ENCODE measurements around the gene PGM5. TPM values are rescaled to one million over a fixed set of nuclear protein-coding genes. Genes with fewer than 3 reads are reported as not detected.
A peak's percentile ranks its signal among the peaks of the same experiment; 100 is the strongest.

PGM5 gene
- total RNA-seq, 4 donors from 2014 or later, result 13.3 to 44.0 (median 29.9) TPM

- no peak overlapping the region for H3K27ac ChIP-seq
- intact Hi-C loops (cut with DNase I; ENCODE audit: low total_unique reads), result no loop called here
- ATAC-seq (peak in 1 of 2 donors; percentile 39), DNase-seq (no peak)
- TF ChIP-seq POLR2A (IDR thresholded peaks at IDR 0.05), result no peak
- TF ChIP-seq CTCF (IDR thresholded peaks at IDR 0.05 in 4 of 5, conservative IDR thresholded peaks at IDR 0.05 in 1 of 5), result no peak
- no peaks in the 10 kb centered on the region for H3K4me1 ChIP-seq
- in situ Hi-C loops (cut with MboI; ENCODE audit: low sequenced_read_pairs in 4 of 4), result no loop called here
- no peaks in the 10 kb centered on the region for H3K9me3 ChIP-seq
- H3K4me3 ChIP-seq, result no peak overlapping the region
- H3K27me3 ChIP-seq, result no peaks in the 10 kb centered on the region
- H3K36me3 ChIP-seq, result no peaks in the 10 kb centered on the region
These were observed 165.7 kb downstream of the PGM5 start for GRCh38 chr9:68522131-68522530.

GRCh38 chr9:68522954-68523353 lies 166.5 kb downstream of the PGM5 start:
- no peak for ATAC-seq
- H3K27ac ChIP-seq, result no peak overlapping the region
- TF ChIP-seq CTCF (IDR thresholded peaks at IDR 0.05 in 4 of 5, conservative IDR thresholded peaks at IDR 0.05 in 1 of 5) (no peak), POLR2A (IDR thresholded peaks at IDR 0.05) (no peak)

GRCh38 chr9:68523367-68523936 lies 167.0 kb downstream of the PGM5 start:
- Histone ChIP-seq H3K36me3 (no peaks in the 10 kb centered on the region), H3K4me3 (no peak overlapping the region), H3K27me3 (no peaks in the 10 kb centered on the region), H3K27ac (no peak overlapping the region), H3K4me1 (no peaks in the 10 kb centered on the region), H3K9me3 (no peaks in the 10 kb centered on the region)
- intact Hi-C loops (cut with DNase I; ENCODE audit: low total_unique reads) (no loop called here), in situ Hi-C loops (cut with MboI; ENCODE audit: low sequenced_read_pairs in 4 of 4) (no loop called here)
- DNase-seq, result no peak
- no peak for ATAC-seq
- TF ChIP-seq POLR2A (IDR thresholded peaks at IDR 0.05) (no peak), CTCF (IDR thresholded peaks at IDR 0.05 in 4 of 5, conservative IDR thresholded peaks at IDR 0.05 in 1 of 5) (no peak)

More at GRCh38 chr9:68522954-68523353, 166.5 kb downstream of the PGM5 start:
- DNase-seq, result no peak
- in situ Hi-C loops (cut with MboI; ENCODE audit: low sequenced_read_pairs in 4 of 4) (no loop called here), intact Hi-C loops (cut with DNase I; ENCODE audit: low total_unique reads) (no loop called here)
- Histone ChIP-seq H3K27me3 (no peaks in the 10 kb centered on the region), H3K4me1 (no peaks in the 10 kb centered on the region), H3K9me3 (no peaks in the 10 kb centered on the region), H3K4me3 (no peak overlapping the region), H3K36me3 (no peaks in the 10 kb centered on the region)

GRCh38 chr9:68530618-68531017 lies 174.2 kb downstream of the PGM5 start:
- no peaks in the 10 kb centered on the region for H3K9me3 ChIP-seq
- DNase-seq (peak; percentile 72 to 86), ATAC-seq (peak; percentile 91 to 96)
- TF ChIP-seq CTCF (IDR thresholded peaks at IDR 0.05 in 4 of 5, conservative IDR thresholded peaks at IDR 0.05 in 1 of 5), result peak in 1 of 5 experiments; percentile 21
- TF ChIP-seq POLR2A (IDR thresholded peaks at IDR 0.05), result no peak
- peaks cover 12 to 19% of the 10 kb centered on the region in 2 donors for H3K4me1 ChIP-seq
- in situ Hi-C loops (cut with MboI; ENCODE audit: low sequenced_read_pairs in 4 of 4) (no loop called here), intact Hi-C loops (cut with DNase I; ENCODE audit: low total_unique reads) (no loop called here)
- no peaks in the 10 kb centered on the region for H3K36me3 ChIP-seq
- no peaks in the 10 kb centered on the region for H3K27me3 ChIP-seq
- H3K27ac ChIP-seq, result peak overlapping the region; percentile 64 to 80 (median 69)
- peak overlapping the region in 1 of 4 donors; percentile 7 for H3K4me3 ChIP-seq

GRCh38 chr9:68532131-68532530 lies 175.7 kb downstream of the PGM5 start:
- TF ChIP-seq POLR2A (IDR thresholded peaks at IDR 0.05), result no peak
- no peak for TF ChIP-seq CTCF (IDR thresholded peaks at IDR 0.05 in 4 of 5, conservative IDR thresholded peaks at IDR 0.05 in 1 of 5)
- H3K27ac ChIP-seq, result peak overlapping the region in 2 of 4 donors; percentile 2 to 46
- intact Hi-C loops (cut with DNase I; ENCODE audit: low total_unique reads), result no loop called here
- H3K4me1 ChIP-seq, result peaks cover 12 to 19% of the 10 kb centered on the region in 2 donors
- no peak for ATAC-seq
- no peak overlapping the region for H3K4me3 ChIP-seq
- no peaks in the 10 kb centered on the region for H3K9me3 ChIP-seq
- H3K27me3 ChIP-seq, result no peaks in the 10 kb centered on the region
- in situ Hi-C loops (cut with MboI; ENCODE audit: low sequenced_read_pairs in 4 of 4), result no loop called here
- H3K36me3 ChIP-seq, result no peaks in the 10 kb centered on the region
- no peak for DNase-seq

Measured in gastrocnemius medialis (tissue), 4 donors.